PC-9 (cell line): ENCODE measurements around the gene RAB22A. TPM values are rescaled to one million over a fixed set of nuclear protein-coding genes. Genes with fewer than 3 reads are reported as not detected.

Experiments
- BruUV-seq: library from RNA; stranded (reverse); fragments of 400-500 nt; replicated peaks from 2 replicates; lab custom pipeline; 2021; lab: Mats Ljungman, UMichigan
- CTCF ChIA-PET: fragments of 300-600 bp; sonication (Branson Sonifier 250); formaldehyde crosslinking; loops from one replicate; lab custom pipeline; 2022; ENCODE audit warnings: antibody characterized with exemption; lab: Charles Lee
- POLR2A ChIA-PET: fragments of 300-600 bp; sonication (Branson Sonifier 250); formaldehyde crosslinking; loops from one replicate; lab custom pipeline; 2022; ENCODE audit warnings: antibody characterized with exemption; ENCODE audit not compliant: unreplicated experiment; lab: Charles Lee
- DNase-seq, 2 experiments: peaks; one replicate each; pipeline versions ENCODE4 v3.0.0 to v3.0.0-alpha.2; 2015 to 2022; ENCODE audit warnings: mixed read lengths in 1 of 2
- H2AFZ ChIP-seq: fragments of 200-600 bp; sonication (generic); 2 replicates; pipeline ENCODE4 v1.8.1; 2017; ENCODE audit warnings: antibody characterized with exemption
- H3F3A ChIP-seq: fragments of 200-600 bp; sonication (generic); 2 replicates; pipeline ENCODE4 v1.8.1; 2017; ENCODE audit warnings: antibody characterized with exemption, mild to moderate bottlenecking, low read depth; ENCODE audit not compliant: insufficient read depth
- H3K27ac ChIP-seq: fragments of 200-600 bp; sonication (generic); 2 replicates; pipeline ENCODE4 v1.6.1; 2016; ENCODE audit warnings: mixed run types
- H3K27me3 ChIP-seq: fragments of 200-600 bp; sonication (generic); 2 replicates; pipeline ENCODE4 v1.6.1; 2016; ENCODE audit warnings: low read depth, mixed run types; ENCODE audit not compliant: insufficient read depth
- H3K36me3 ChIP-seq: fragments of 200-600 bp; sonication (generic); 2 replicates; pipeline ENCODE4 v1.6.1; 2016; ENCODE audit warnings: low read depth, mixed run types
- H3K4me1 ChIP-seq: fragments of 200-600 bp; sonication (generic); replicated peaks from 2 replicates; pipeline ENCODE4 v1.6.1; 2016; ENCODE audit warnings: mixed run types; ENCODE audit not compliant: insufficient read depth
- H3K4me2 ChIP-seq: fragments of 200-600 bp; sonication (generic); 2 replicates; pipeline ENCODE4 v1.6.1; 2017; ENCODE audit warnings: mixed run types
- H3K4me3 ChIP-seq: fragments of 200-600 bp; sonication (generic); 2 replicates; pipeline ENCODE4 v1.6.1; 2016; ENCODE audit warnings: mixed run types
- H3K79me2 ChIP-seq: fragments of 200-600 bp; sonication (generic); 2 replicates; pipeline ENCODE4 v1.6.1; 2017; ENCODE audit warnings: low read depth, mixed run types
- H3K9me2 ChIP-seq: fragments of 200-600 bp; sonication (generic); 2 replicates; pipeline ENCODE4 v1.8.1; 2017; ENCODE audit warnings: mild to moderate bottlenecking; ENCODE audit not compliant: insufficient read depth
- H3K9me3 ChIP-seq: fragments of 200-600 bp; sonication (generic); 2 replicates; pipeline ENCODE4 v1.8.1; 2016; ENCODE audit warnings: low read depth; ENCODE audit not compliant: insufficient read depth
- H4K20me1 ChIP-seq: fragments of 200-600 bp; sonication (generic); 2 replicates; pipeline ENCODE4 v1.8.1; 2017; ENCODE audit not compliant: insufficient read depth
- EZH2 ChIP-seq: fragments of 200-600 bp; sonication (generic); IDR thresholded peaks from 2 replicates; pipeline ENCODE4 v1.8.0; 2017; ENCODE audit warnings: antibody characterized with exemption, low read depth
- intact Hi-C: fragments of 100-400 bp; cut with micrococcal nuclease; formaldehyde crosslinking; loops from one replicate; pipeline ENCODE4 v1.10.0; 2022; ENCODE audit not compliant: unreplicated experiment
- total RNA-seq: library from RNA; stranded (reverse); gene quantifications from 2 replicates; pipeline ENCODE4 v1.2.3, GENCODE V29; 2021
- TF ChIP-seq, protein P1 (sequence below): fragments of 200-600 bp; sonication (generic); conservative IDR thresholded peaks from 2 replicates; pipeline ENCODE4 v1.6.1; 2017; ENCODE audit warnings: mixed run types, antibody characterized with exemption, mild to moderate bottlenecking, moderate library complexity

Gene RAB22A
- total RNA-seq, 1 experiment from 2014 or later, result 28.9 TPM

DNA sequence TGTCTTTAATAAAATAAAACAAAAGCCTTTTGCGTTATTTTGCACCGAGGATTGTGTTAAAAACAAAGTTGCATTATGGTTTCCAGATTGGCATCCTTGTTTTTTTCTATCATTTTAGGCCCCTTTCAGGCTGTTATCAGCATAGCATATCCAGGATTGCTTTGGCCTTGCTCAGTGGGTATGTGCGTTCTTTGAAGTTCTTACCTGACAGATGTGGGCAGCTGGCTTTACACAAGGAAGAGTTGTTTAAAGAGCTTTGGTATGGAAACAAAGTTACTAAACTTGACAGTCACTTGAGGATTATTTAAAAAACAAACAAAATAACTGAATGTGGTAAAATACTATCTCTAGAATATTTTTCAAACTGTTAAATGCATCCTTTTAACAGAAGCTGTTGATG lies 86.1 kb downstream of the RAB22A start:
- H3K4me2 ChIP-seq, result no peak overlapping the region
- CTCF ChIA-PET, result no interaction called here
- H3K4me1 ChIP-seq, result peaks cover 6% of the 10 kb centered on the region; the same call in 1 of the 2 replicates
- POLR2A ChIA-PET, result interaction anchor here (0.7 kb wide), 2 partner anchors 125 to 585 kb away, joined by 3 read pairs; no protein-coding TSS in a partner anchor
- H3K9me2 ChIP-seq, result no peaks in the 10 kb centered on the region
- H3K9me3 ChIP-seq, result no peaks in the 10 kb centered on the region
- H3K4me3 ChIP-seq, result no peak overlapping the region
- H3K36me3 ChIP-seq, result peaks cover 33% of the 10 kb centered on the region
- peaks cover 84% of the 10 kb centered on the region for H4K20me1 ChIP-seq
- H3K27ac ChIP-seq, result no peak overlapping the region
- no TSS peak for BruUV-seq
- no peaks in the 10 kb centered on the region; the same call in 1 of the 2 replicates for H3F3A ChIP-seq
- DNase-seq, result no peak
- no peak for TF ChIP-seq EZH2
- TF ChIP-seq, protein P1, sequence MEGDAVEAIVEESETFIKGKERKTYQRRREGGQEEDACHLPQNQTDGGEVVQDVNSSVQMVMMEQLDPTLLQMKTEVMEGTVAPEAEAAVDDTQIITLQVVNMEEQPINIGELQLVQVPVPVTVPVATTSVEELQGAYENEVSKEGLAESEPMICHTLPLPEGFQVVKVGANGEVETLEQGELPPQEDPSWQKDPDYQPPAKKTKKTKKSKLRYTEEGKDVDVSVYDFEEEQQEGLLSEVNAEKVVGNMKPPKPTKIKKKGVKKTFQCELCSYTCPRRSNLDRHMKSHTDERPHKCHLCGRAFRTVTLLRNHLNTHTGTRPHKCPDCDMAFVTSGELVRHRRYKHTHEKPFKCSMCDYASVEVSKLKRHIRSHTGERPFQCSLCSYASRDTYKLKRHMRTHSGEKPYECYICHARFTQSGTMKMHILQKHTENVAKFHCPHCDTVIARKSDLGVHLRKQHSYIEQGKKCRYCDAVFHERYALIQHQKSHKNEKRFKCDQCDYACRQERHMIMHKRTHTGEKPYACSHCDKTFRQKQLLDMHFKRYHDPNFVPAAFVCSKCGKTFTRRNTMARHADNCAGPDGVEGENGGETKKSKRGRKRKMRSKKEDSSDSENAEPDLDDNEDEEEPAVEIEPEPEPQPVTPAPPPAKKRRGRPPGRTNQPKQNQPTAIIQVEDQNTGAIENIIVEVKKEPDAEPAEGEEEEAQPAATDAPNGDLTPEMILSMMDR, result no peak
- peaks cover 100% of the 10 kb centered on the region for H3K79me2 ChIP-seq
- no peaks in the 10 kb centered on the region for H3K27me3 ChIP-seq
- intact Hi-C loops, result no loop called here
- no peak overlapping the region for H2AFZ ChIP-seq

DNA sequence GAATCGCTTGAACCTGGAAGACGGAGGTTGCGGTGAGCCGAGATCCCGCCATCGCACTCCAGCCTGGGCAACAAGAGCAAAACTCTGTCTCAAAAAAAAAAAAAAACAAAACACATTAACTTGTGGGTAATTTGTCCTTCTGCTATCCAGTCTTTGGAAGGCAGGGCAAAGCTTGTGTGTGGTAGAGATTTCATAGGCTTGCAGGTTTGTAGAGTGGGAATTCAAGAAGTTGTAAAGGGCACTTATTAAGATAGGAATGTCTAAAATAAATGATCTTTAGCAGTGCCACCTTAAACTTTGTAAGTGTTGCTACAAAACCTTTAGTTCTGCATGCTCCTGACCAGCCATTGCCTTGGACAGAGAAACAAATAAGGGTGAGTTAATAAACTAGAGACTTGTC lies 87.9 kb downstream of the RAB22A start:
- TF ChIP-seq, protein P1, result no peak
- no peak for TF ChIP-seq EZH2
- H3K27ac ChIP-seq, result no peak overlapping the region
- no peaks in the 10 kb centered on the region for H3K9me2 ChIP-seq
- no peak overlapping the region for H3K4me2 ChIP-seq
- no peaks in the 10 kb centered on the region for H3K4me1 ChIP-seq
- DNase-seq, result no peak
- intact Hi-C loops, result no loop called here
- H2AFZ ChIP-seq, result no peak overlapping the region
- no peaks in the 10 kb centered on the region for H3K27me3 ChIP-seq
- peaks cover 85% of the 10 kb centered on the region for H4K20me1 ChIP-seq
- peaks cover 19% of the 10 kb centered on the region for H3K36me3 ChIP-seq
- POLR2A ChIA-PET, result no interaction called here
- peaks cover 100% of the 10 kb centered on the region for H3K79me2 ChIP-seq
- BruUV-seq, result no TSS peak
- no peak overlapping the region for H3K4me3 ChIP-seq
- CTCF ChIA-PET, result interaction anchor here (0.6 kb wide), 1 partner anchor 27 kb away, joined by 3 read pairs; no protein-coding TSS in a partner anchor
- H3K9me3 ChIP-seq, result no peaks in the 10 kb centered on the region
- H3F3A ChIP-seq, result no peaks in the 10 kb centered on the region; the same call in 1 of the 2 replicates

DNA sequence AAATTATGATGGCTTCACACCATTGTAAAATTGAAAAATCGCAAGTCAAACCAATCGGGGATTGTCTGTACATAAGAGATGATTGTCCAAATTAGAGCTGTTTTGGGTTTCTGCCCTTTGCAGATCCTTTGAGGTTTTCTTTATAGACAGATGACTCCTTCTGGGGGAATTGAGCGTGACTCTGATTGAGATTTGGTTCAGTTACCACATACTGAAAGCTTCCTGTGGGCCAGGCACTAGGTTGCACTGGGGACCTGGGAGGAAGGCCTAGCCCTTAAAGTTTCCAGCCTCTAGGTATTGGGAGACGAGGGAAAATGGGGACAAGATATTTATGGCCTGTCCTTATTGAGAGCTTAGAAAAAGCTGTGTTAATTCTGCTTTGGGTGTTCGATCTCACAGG lies 88.7 kb downstream of the RAB22A start:
- no TSS peak for BruUV-seq
- peaks cover 87% of the 10 kb centered on the region for H4K20me1 ChIP-seq
- H3K4me2 ChIP-seq, result no peak overlapping the region
- no peaks in the 10 kb centered on the region for H3K4me1 ChIP-seq
- no peak for DNase-seq
- peaks cover 13% of the 10 kb centered on the region; the same call in 1 of the 2 replicates for H3K36me3 ChIP-seq
- TF ChIP-seq, protein P1, result no peak
- no peak for TF ChIP-seq EZH2
- no peak overlapping the region for H3K4me3 ChIP-seq
- H3K79me2 ChIP-seq, result peaks cover 100% of the 10 kb centered on the region
- H3K9me3 ChIP-seq, result no peaks in the 10 kb centered on the region
- H2AFZ ChIP-seq, result no peak overlapping the region
- H3F3A ChIP-seq, result no peaks in the 10 kb centered on the region; the same call in 1 of the 2 replicates
- H3K9me2 ChIP-seq, result no peaks in the 10 kb centered on the region
- POLR2A ChIA-PET, result no interaction called here
- H3K27me3 ChIP-seq, result no peaks in the 10 kb centered on the region
- CTCF ChIA-PET, result no interaction called here
- intact Hi-C loops, result no loop called here
- H3K27ac ChIP-seq, result no peak overlapping the region
